Smooth muscle cell (in vitro differentiated cells): Measurements from ENCODE around the gene MNX1. TPM values are rescaled to one million over a fixed set of nuclear protein-coding genes. Genes with fewer than 3 reads are reported as not detected.

Experiments used
- DNase-seq: peaks from one replicate; lab custom pipeline; 2025; ENCODE audit not compliant: unreplicated experiment; lab: John Stamatoyannopoulos, UW
- H2AFZ ChIP-seq: fragments of 200-600 bp; sonication (generic); 2 replicates; pipeline ENCODE4 v1.6.0; 2016; ENCODE audit warnings: antibody characterized with exemption, low read depth, mild to moderate bottlenecking
- H3F3A ChIP-seq: fragments of 200-600 bp; sonication (generic); 2 replicates; pipeline ENCODE4 v1.6.0; 2017; ENCODE audit warnings: antibody characterized with exemption, low read depth
- H3K27ac ChIP-seq: fragments of 200-600 bp; sonication (generic); 2 replicates; pipeline ENCODE4 v1.5.1; 2016; ENCODE audit warnings: low read depth, mild to moderate bottlenecking
- H3K27me3 ChIP-seq: fragments of 200-600 bp; sonication (generic); 2 replicates; pipeline ENCODE4 v1.6.1; 2016; ENCODE audit warnings: low read depth, mild to moderate bottlenecking
- H3K36me3 ChIP-seq: fragments of 200-600 bp; sonication (generic); 2 replicates; pipeline ENCODE4 v1.5.1; 2016; ENCODE audit warnings: low read depth
- H3K4me1 ChIP-seq: fragments of 200-600 bp; sonication (generic); 2 replicates; pipeline ENCODE4 v1.5.1; 2016; ENCODE audit warnings: low read depth
- H3K4me2 ChIP-seq: fragments of 200-600 bp; sonication (generic); 2 replicates; pipeline ENCODE4 v1.6.0; 2016; ENCODE audit warnings: mild to moderate bottlenecking
- H3K4me3 ChIP-seq: fragments of 200-600 bp; sonication (generic); 2 replicates; pipeline ENCODE4 v1.5.1; 2016; ENCODE audit warnings: mild to moderate bottlenecking
- H3K79me2 ChIP-seq: fragments of 200-600 bp; sonication (generic); 2 replicates; pipeline ENCODE4 v1.6.0; 2016; ENCODE audit warnings: low read depth, mild to moderate bottlenecking
- H3K9ac ChIP-seq: fragments of 200-600 bp; sonication (generic); 2 replicates; pipeline ENCODE4 v1.6.0; 2016; ENCODE audit warnings: low read depth
- H3K9me3 ChIP-seq: fragments of 200-600 bp; sonication (generic); replicated peaks from 2 replicates; pipeline ENCODE4 v1.5.1; 2016; ENCODE audit warnings: low read depth
- H4K20me1 ChIP-seq: fragments of 200-600 bp; sonication (generic); 2 replicates; pipeline ENCODE4 v1.6.0; 2016; ENCODE audit warnings: low read depth
- CTCF ChIP-seq: fragments of 200-600 bp; sonication (generic); IDR thresholded peaks from 2 replicates; pipeline ENCODE4 v1.5.1; 2017; ENCODE audit warnings: borderline replicate concordance, mild to moderate bottlenecking, antibody characterized with exemption; ENCODE audit not compliant: insufficient read depth, poor library complexity, severe bottlenecking
- WGBS: methylation state at CpG from one replicate; pipeline ENCODE4 v1.1.7; 2016; ENCODE audit warnings: low lambda C conversion rate; 5-methylcytosine and 5-hydroxymethylcytosine counted together
- polyA plus RNA-seq: library from polyadenylated mRNA; unstranded; fragments of >200 nt; fragmentation: Nextera tagmentation; extraction: Ambion mirVana; gene quantifications from 2 replicates; pipeline ENCODE4 v1.2.1, GENCODE V29; 2016
- total RNA-seq: library from RNA; depleted of rRNA; stranded (reverse); fragments of >200 nt; gene quantifications from 2 replicates; pipeline ENCODE4 v1.2.3, GENCODE V29; 2014

Gene MNX1
- total and polyA plus RNA-seq, 2 experiments from 2014 or later = not detected

- Histone ChIP-seq H3F3A (no peaks in the 10 kb centered on the region), H3K4me3 (no peak overlapping the region), H3K27ac (no peak overlapping the region), H3K36me3 (no peaks in the 10 kb centered on the region), H4K20me1 (no peaks in the 10 kb centered on the region), H3K4me2 (no peak overlapping the region), H3K27me3 (peaks cover 9% of the 10 kb centered on the region), H3K4me1 (no peaks in the 10 kb centered on the region), H3K9me3 (no peaks in the 10 kb centered on the region), H3K79me2 (no peaks in the 10 kb centered on the region), H3K9ac (no peak overlapping the region), H2AFZ (no peak overlapping the region)
- no peak for DNase-seq
- 88% methylated on average over 20 of the region's 20 CpGs for WGBS
- TF ChIP-seq CTCF = no peak
Measured at GRCh38 chr7:157041514-157042277, 31.2 kb upstream of the MNX1 start.

- Histone ChIP-seq H3K36me3 (no peaks in the 10 kb centered on the region), H3F3A (no peaks in the 10 kb centered on the region), H3K9me3 (no peaks in the 10 kb centered on the region), H3K4me2 (no peak overlapping the region), H3K27ac (no peak overlapping the region), H3K27me3 (peaks cover 10% of the 10 kb centered on the region), H4K20me1 (no peaks in the 10 kb centered on the region), H3K4me1 (no peaks in the 10 kb centered on the region), H3K79me2 (no peaks in the 10 kb centered on the region), H3K9ac (no peak overlapping the region), H2AFZ (no peak overlapping the region), H3K4me3 (no peak overlapping the region)
- DNase-seq = no peak
- WGBS = 51% methylated on average over 13 of the region's 13 CpGs
- no peak for TF ChIP-seq CTCF
Measured at GRCh38 chr7:157041004-157041403, 30.5 kb upstream of the MNX1 start.

GRCh38 chr7:157037635-157038034 is 27.2 kb upstream of the MNX1 start:
- Histone ChIP-seq H3K27ac (no peak overlapping the region), H4K20me1 (no peaks in the 10 kb centered on the region), H3K4me3 (no peak overlapping the region), H3K4me2 (no peak overlapping the region), H3K9me3 (no peaks in the 10 kb centered on the region), H2AFZ (no peak overlapping the region), H3K9ac (no peak overlapping the region), H3K27me3 (peaks cover 10% of the 10 kb centered on the region), H3K36me3 (no peaks in the 10 kb centered on the region), H3F3A (no peaks in the 10 kb centered on the region), H3K4me1 (no peaks in the 10 kb centered on the region), H3K79me2 (no peaks in the 10 kb centered on the region)
- no peak for DNase-seq
- TF ChIP-seq CTCF = no peak
- WGBS = 87% methylated on average over 6 of the region's 9 CpGs

GRCh38 chr7:157037028-157037427 is 26.6 kb upstream of the MNX1 start:
- Histone ChIP-seq H4K20me1 (no peaks in the 10 kb centered on the region), H3F3A (no peaks in the 10 kb centered on the region), H3K9me3 (no peaks in the 10 kb centered on the region), H3K36me3 (no peaks in the 10 kb centered on the region), H2AFZ (no peak overlapping the region), H3K4me3 (no peak overlapping the region), H3K9ac (no peak overlapping the region), H3K27me3 (peaks cover 12% of the 10 kb centered on the region), H3K27ac (no peak overlapping the region), H3K79me2 (no peaks in the 10 kb centered on the region), H3K4me1 (no peaks in the 10 kb centered on the region), H3K4me2 (no peak overlapping the region)
- no peak for TF ChIP-seq CTCF
- DNase-seq = no peak
- 90% methylated on average over 4 of the region's 4 CpGs for WGBS
